ENCODE data around the gene LINGO1.

LINGO1 gene

GRCh38 chr15:77613814-77614213 lies 18.9 kb downstream of the LINGO1 start:
- no peak for DNase-seq

GRCh38 chr15:77612958-77613601 lies 19.6 kb downstream of the LINGO1 start:
- no peak for DNase-seq

GRCh38 chr15:77611767-77612166 lies 20.9 kb downstream of the LINGO1 start:
- DNase-seq: no peak

GRCh38 chr15:77610731-77611130 lies 22.0 kb downstream of the LINGO1 start:
- DNase-seq: no peak

DNA sequence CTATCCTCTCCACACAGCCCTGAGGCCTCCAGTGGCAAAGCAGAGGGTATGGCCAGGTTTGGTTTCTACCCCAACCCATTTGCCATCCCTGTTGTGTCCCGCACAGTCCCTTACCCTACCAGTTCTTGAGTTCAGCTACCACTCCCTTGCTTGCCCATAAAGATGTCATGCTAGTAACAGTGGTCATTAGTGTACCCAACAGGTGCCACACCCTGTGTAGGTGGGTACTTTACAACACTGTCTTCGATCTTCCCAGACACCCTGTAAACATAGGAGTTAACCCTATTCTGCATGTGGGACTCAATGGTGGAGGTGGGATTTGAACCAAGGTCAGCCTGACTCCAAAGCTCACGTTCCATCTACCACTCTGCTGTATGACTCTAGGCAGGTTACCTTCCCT lies 23.2 kb downstream of the LINGO1 start:
- no peak for DNase-seq

DNA sequence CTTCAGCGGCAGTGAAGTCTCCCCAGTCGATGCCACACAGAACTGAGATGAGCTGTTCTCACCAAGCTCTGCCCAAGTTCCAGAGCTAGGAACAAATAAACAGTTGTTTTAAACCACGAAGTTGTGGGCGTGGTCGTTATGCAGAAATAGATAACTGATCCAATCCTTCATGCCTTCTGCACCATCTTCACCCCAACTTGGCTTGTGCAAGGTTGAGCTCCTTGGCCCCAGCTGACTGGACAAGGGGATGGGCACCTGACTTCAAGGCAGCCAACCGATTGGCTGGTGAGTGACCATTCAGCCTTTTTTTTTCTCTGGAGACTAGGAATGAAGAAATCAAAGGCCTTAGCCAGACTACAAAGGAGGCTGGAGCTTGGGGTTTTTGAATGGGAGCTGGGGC lies 23.9 kb downstream of the LINGO1 start:
- no peak for DNase-seq

DNA sequence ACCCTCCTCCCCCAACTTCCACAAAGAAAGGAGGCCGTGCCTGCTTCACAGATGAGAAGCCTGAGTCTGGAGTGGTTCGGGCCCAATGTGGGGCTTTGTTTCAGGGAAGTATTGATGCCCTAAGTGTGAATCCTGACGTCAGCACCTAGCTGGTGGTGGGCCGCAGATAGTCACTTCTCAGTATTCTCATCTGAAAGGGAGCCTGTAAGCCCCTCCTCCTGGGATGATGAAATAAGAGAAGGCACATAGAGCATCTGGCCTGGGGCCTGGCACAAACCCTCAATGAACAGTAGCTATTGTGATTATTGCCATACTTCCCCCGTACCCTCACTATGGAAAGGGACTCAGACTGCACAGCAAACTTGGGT lies 24.8 kb downstream of the LINGO1 start:
- DNase-seq: no peak

- DNase-seq: no peak
These were observed 25.4 kb downstream of the LINGO1 start for GRCh38 chr15:77607111-77607893.

GRCh38 chr15:77606142-77607034 lies 26.3 kb downstream of the LINGO1 start:
- DNase-seq: no peak

DNA sequence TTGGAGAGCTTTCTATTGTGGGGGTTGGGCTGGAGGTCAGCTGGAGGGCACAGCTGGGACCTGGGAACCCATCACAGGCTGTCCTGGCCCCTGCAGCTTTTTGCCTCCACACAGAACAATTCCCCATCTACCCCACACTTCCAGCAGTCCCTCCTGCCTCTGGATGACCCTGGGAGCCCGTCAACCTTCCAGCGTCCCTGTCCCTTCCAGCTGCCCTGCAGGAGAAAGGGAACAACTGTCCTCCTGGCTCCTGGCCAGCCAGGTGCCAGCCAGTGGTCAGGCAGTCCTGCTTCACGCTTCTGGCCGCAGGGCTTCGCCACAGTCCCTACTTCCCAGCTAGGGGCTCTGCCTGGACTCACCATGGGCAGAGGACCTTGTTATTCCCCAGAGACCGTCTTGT lies 27.2 kb downstream of the LINGO1 start:
- no peak for DNase-seq

DNA sequence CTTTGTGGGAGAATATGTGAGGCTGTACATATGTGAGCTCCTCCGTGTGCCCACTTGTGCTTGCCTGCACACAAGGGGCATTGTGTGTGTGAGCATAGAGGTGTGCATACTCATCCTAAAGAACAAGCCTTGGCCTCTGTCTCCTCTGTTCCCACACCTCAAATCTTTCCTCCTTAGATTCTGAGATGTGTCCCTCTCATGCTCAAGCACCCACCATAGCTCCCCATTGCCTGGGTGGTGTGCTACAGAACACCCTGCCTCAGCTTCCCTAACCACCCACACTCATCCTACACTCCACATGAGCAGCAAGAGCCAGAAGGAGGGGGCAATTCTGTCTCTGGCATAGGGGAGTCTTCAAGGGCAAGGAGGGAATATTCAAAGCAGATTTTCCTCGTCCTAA lies 27.7 kb downstream of the LINGO1 start:
- DNase-seq: no peak

- DNase-seq: no peak
These were observed 28.9 kb downstream of the LINGO1 start for GRCh38 chr15:77603611-77604336.

DNA sequence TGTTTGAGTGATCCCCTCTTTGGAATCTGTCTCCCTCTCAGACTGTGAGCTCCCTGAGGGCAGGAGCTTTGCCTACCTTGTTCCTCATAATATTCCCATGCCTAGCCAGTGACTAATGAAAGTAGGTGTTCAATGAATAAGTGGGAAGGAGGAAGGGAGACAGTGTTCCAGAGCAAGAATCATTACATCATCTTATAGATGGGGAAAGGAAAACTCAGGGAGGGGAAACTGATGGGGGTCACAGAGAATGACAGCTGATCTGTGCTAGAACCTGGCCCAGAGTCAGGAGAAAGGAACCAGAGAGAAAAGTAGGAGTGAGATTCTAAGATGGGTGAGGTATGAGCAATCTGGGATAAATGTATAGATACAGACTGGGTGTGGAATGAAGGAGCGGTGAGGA lies 29.9 kb downstream of the LINGO1 start:
- DNase-seq: no peak

DNA sequence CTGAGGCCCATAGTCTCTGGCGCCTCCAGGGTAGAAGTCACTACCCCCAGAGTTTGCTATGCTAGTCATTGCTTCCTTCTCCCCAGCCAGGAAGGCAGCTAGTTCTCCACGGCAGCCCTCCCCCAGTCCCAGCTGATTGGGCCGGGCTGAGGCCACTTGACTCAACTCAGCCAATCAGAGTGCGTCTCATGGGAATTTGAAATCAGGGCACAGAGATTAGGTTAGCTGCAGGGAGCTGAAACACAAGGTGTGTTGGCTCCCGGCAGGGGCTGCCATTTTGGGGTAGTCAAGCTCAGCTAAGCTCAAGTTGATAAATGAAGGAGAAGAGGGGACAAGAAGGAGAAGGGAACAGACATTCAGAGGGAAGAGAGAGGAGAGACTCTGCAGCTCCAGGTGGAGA lies 32.8 kb downstream of the LINGO1 start:
- DNase-seq: no peak

DNA sequence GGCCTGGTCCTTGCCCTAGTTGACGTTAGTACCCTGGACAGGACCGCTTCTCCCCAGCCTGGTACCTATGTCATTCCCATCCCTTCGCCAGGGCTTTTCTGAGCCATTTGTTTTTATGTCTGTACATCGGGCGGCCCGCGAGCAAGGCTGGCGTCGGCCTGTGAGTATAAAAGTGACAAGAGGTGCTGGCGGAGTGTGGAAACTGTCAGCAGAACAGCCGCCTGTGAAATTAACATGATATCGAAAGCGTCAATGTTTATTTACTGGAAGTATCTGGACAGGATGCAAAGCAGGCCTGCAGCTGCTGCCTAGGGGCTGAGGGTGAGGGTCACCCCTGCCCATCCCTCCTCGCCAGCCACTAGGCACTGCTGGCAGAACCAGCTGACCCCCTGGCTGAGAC lies 33.4 kb downstream of the LINGO1 start:
- DNase-seq: no peak

DNA sequence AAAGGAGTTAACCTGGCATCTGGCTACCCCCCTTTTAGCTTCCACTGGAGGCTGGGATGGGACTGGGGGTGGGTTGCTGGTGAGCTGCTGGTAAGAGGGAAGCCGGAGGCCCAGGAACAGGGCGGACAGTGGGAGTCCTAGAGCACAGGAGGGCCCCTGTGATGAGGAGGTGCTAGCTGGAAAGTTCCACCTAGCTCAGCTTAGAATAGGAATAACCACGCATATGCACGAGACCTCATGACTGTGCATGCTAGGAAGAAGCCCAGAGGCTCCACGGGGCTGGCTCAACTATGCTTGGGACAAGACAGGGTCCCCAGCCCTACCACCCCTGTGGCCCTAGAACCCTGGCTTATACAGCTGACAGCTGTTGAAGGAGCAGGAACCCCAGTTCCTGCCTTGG lies 34.1 kb downstream of the LINGO1 start:
- no peak for DNase-seq

DNA sequence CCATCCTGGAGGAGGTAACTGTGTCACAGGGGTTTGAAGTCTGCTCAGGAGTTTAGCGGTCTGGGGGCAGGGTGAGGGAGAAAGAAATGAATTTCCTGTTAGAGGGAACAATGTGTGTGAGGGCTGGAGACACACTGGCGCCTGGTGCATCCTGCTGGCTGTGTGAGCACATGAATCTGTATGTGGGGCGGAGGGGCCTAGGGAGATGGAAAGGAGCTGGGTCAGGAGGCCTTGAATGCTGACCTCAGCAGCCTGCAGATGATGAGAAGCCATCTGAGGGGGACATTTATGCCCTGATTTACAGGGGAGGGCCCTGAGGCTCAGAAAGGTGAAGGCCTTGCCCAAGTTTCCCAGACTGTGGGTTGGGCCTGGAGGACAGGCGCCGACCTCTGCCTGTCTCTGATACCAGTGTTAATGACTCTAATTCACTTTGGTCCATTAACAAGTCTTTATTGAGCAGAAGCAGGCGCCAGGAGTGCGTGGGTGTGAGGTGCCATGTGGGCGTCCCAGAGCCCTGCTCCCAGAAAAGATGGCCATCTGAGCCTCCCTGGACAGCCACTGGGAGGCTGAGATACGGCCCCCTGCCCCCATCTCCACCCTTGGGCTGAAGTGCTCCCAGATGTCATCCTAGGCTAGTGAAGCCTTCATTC lies 34.8 kb downstream of the LINGO1 start:
- no peak for DNase-seq

DNA sequence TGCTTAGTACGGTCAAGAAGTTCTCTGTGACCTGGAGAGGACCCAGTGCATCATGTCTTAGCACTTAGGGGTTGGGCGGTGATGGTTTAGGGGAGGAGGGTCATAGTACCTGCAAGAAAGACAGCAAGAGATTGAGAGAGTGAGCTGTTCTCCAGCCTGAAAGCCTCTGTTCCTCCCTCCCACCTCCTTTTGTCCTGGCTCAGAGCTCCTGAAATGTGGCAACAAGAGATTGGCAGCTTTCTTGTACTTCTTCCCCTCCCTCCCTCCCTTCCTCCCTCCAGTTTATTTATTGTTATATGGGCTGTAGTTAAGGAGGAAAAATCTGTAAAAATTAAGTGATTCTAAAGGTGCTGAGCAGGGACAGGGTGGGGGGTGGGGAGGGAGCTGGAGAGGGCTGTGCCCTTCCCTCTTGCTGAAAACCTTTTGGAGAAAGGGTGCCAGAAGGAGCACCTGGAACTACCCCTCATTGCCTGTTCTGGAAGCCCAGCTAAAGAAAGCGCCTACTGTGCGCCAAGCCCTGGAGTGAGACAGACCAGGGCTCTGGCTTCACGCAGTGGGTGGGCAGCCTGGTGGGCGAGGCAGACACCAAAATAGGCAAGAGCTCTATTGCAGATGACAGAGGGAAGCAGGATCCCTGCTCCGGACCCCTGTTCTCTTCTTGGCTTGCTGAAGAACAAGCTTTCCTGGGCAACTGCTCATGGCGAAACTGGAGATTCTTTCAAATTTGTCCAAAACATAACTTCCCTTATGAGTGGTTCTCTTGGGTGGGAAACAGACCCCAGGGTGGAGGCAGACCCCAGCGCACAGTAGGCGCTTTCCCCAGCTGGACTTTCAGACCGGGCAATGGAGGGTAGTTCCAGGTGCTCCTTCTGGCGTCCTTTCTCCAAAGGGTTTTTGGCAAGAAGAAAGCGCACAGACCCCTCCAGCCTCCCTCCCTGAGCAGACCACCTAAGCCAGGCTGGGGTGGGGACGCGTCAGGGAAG lies 35.6 kb downstream of the LINGO1 start:
- DNase-seq: no peak

DNA sequence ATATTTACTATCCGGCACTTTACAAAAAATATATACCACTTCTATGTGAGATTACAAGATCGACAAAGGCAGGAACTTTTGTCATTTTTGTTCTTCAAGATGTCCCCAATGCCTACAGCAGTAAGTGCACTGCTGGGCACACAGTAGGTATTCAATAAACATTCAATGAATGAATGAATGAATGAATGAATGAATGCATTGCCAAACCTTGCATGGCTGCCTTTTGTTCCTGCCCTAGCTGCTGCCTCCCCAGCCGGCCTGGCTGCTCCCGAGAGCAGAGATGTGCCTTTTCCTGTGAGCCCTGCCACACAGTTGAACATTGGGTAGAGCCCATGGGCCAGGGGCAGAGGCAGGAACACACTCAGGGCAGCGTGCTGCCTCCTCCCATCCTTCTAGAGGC lies 37.5 kb downstream of the LINGO1 start:
- DNase-seq: no peak

DNA sequence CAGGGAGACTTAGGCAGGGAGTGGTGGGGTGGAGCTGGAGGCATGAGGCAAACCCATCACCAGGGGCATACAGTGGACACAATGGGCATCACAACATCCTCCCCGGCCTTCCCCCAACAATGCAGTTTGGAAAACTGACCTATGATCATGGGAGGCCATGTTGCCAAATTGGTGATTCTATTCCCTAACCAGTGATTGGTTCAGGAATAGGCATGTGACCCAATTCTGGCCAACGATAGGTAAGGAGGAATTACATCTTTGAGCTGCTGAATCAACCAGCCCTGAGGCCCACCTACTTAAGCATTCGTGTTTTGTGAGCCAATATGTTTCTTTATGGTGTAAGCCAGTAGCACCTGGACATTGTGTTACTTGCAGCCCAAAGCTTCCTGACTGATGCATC lies 40.0 kb downstream of the LINGO1 start:
- no peak for DNase-seq

DNA sequence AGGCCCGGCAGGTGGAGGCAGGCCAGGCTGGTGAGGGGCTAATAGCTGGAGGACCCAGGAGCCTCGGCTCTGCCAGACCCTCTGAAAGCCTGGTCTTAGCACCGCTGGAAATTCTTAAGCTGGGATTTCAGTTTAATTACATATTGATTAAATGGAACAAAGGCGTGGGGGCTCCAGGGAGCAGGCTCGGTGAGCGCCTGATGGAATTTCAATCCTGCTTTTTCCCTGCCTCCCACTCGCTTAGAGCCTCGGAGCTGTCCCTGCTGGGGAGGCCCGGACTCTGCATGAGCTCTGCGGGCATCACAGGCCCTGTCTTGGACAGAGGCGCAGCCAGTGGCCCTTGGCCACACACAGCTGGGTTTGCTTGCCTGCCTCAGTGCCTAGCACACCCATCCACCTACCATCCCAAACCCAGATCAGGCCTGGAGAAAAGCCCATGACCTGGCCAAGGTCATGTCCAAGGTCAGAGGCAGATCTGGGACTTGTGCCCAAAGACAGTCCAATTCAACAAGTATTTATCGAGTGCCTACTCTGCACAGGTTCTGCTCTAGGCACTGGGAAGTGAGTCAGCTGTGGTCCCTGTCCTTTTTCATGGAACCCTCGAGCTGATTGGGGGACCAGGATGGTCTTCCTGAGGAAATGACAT lies 40.6 kb downstream of the LINGO1 start:
- DNase-seq: no peak

All from bone marrow (tissue), 2 donors.